Measurements from ENCODE around the gene COL28A1. TPM values are rescaled to one million over a fixed set of nuclear protein-coding genes. Genes with fewer than 3 reads are reported as not detected.

Gene COL28A1
- total RNA-seq (1 to 10 TPM in 7 of 9 donors, under 1 TPM in 2; 0.66 to 6.2 (median 1.9) TPM), polyA plus RNA-seq (10 to 100 TPM in 1 of 3 donors, 1 to 10 TPM in 2; 3.6 to 16.0 (median 6.7) TPM)
- long read RNA-seq, donor 1: 0 reads
- long read RNA-seq, donor 2: 0 reads
- long read RNA-seq, donor 3: 0 reads
- long read RNA-seq, donor 4: 0 reads
- long read RNA-seq, donor 5: 0 reads
- long read RNA-seq, donor 6, partial matches to known transcripts: 2 of 2 reads
- long read RNA-seq, donor 6, other reads (novel, unspliced or antisense): 0 of 2 reads
- long read RNA-seq, donor 7: 0 reads
- long read RNA-seq, donor 8: 0 reads
- long read RNA-seq, donor 9: 0 reads
- long read RNA-seq, donor 10: 0 reads

GRCh38 chr7:7535691-7536090, at the start of gene COL28A1:
Gene COL28A1 (minus strand): TSS chr7:7535873. CDS start chr7:7532875, 2,998 bp downstream.
- peaks cover 0 to 3% (median 0%) of the 10 kb centered on the region in 3 donors for H3K9me3 ChIP-seq (replicated peaks in 1 of 3)
- DNase-seq: no peak
- WGBS, 4 donors: 30 to 58% (median 38%) methylated on average over 1 of the region's 1 CpG
- no peaks in the 10 kb centered on the region for H3K36me3 ChIP-seq (replicated peaks in 1 of 2)
- no peaks in the 10 kb centered on the region for H3K27me3 ChIP-seq
- TF ChIP-seq POLR2A (IDR thresholded peaks at IDR 0.05): no peak
- intact Hi-C loops (cut with DNase I): loop anchor here (5.0 to 10.0 kb wide), 3 partner anchors 111 to 431 kb away; no protein-coding TSS in a partner anchor
- no peaks in the 10 kb centered on the region for H3K4me1 ChIP-seq (replicated peaks in 1 of 2)
- no peak within 1 kb of the TSS for H3K4me3 ChIP-seq
- no peak within 1 kb of the TSS for H3K27ac ChIP-seq

GRCh38 chr7:7584653-7585052, 49.0 kb upstream of the COL28A1 start:
- no peak for DNase-seq
- H3K27me3 ChIP-seq: no peaks in the 10 kb centered on the region
- WGBS, 4 donors: 86 to 91% (median 89%) methylated on average over 1 of the region's 1 CpG
- H3K27ac ChIP-seq: no peak overlapping the region
- TF ChIP-seq CTCF (IDR thresholded peaks at IDR 0.05) (no peak), POLR2A (IDR thresholded peaks at IDR 0.05) (no peak)
- no peaks in the 10 kb centered on the region for H3K9me3 ChIP-seq (replicated peaks in 1 of 3)
- intact Hi-C loops (cut with DNase I): no loop called here
- no peak overlapping the region for H3K4me3 ChIP-seq
- H3K36me3 ChIP-seq (replicated peaks in 1 of 2): no peaks in the 10 kb centered on the region
- peaks cover 0 to 10% of the 10 kb centered on the region in 2 donors for H3K4me1 ChIP-seq (replicated peaks in 1 of 2)

GRCh38 chr7:7583731-7584130, 48.1 kb upstream of the COL28A1 start:
- no peak for DNase-seq
- WGBS, 4 donors: 41 to 46% (median 45%) methylated on average over 2 of the region's 2 CpGs
- H3K27me3 ChIP-seq: no peaks in the 10 kb centered on the region
- peaks cover 0 to 10% of the 10 kb centered on the region in 2 donors for H3K4me1 ChIP-seq (replicated peaks in 1 of 2)
- no peak overlapping the region for H3K27ac ChIP-seq
- H3K9me3 ChIP-seq (replicated peaks in 1 of 3): no peaks in the 10 kb centered on the region
- intact Hi-C loops (cut with DNase I): no loop called here
- H3K4me3 ChIP-seq: no peak overlapping the region
- H3K36me3 ChIP-seq (replicated peaks in 1 of 2): no peaks in the 10 kb centered on the region
- TF ChIP-seq CTCF (IDR thresholded peaks at IDR 0.05) (no peak), POLR2A (IDR thresholded peaks at IDR 0.05) (no peak)

GRCh38 chr7:7582596-7582995, 46.9 kb upstream of the COL28A1 start:
- Histone ChIP-seq H3K27ac (no peak overlapping the region), H3K4me3 (no peak overlapping the region), H3K27me3 (no peaks in the 10 kb centered on the region), H3K9me3 (replicated peaks in 1 of 3) (no peaks in the 10 kb centered on the region), H3K4me1 (replicated peaks in 1 of 2) (peaks cover 0 to 10% of the 10 kb centered on the region in 2 donors), H3K36me3 (replicated peaks in 1 of 2) (no peaks in the 10 kb centered on the region)
- DNase-seq: no peak
- 81 to 95% (median 87%) methylated on average over 1 of the region's 1 CpG for WGBS, 4 donors
- intact Hi-C loops (cut with DNase I): no loop called here
- TF ChIP-seq POLR2A (IDR thresholded peaks at IDR 0.05) (no peak), CTCF (IDR thresholded peaks at IDR 0.05) (no peak)

All from adrenal gland (tissue), 19 donors.